ENCODE measurements around the gene PFKM. TPM values are rescaled to one million over a fixed set of nuclear protein-coding genes. Genes with fewer than 3 reads are reported as not detected.

PFKM gene
- total RNA-seq, 1 donor from 2014 or later = 41.8 TPM

GRCh38 chr12:48169011-48169410 lies 49.8 kb downstream of the PFKM start:
- Histone ChIP-seq H3K27me3 (peaks cover 6% of the 10 kb centered on the region), H3K4me1 (no peaks in the 10 kb centered on the region), H3K9me3 (no peaks in the 10 kb centered on the region), H3K36me3 (no peaks in the 10 kb centered on the region), H3K4me3 (no peak overlapping the region), H3K27ac (no peak overlapping the region)
- TF ChIP-seq CTCF (IDR thresholded peaks at IDR 0.05) = no peak
- intact Hi-C loops (cut with DNase I) = no loop called here
- ATAC-seq = no peak
- no peak for DNase-seq

- DNase-seq = no peak
- ATAC-seq = no peak
- intact Hi-C loops (cut with DNase I) = no loop called here
- no peak for TF ChIP-seq CTCF (IDR thresholded peaks at IDR 0.05)
- Histone ChIP-seq H3K27ac (no peak overlapping the region), H3K4me3 (no peak overlapping the region), H3K36me3 (no peaks in the 10 kb centered on the region), H3K9me3 (no peaks in the 10 kb centered on the region), H3K4me1 (no peaks in the 10 kb centered on the region), H3K27me3 (peaks cover 22% of the 10 kb centered on the region)
Observed at GRCh38 chr12:48175613-48176416, 56.7 kb downstream of the PFKM start.

GRCh38 chr12:48176417-48176751 lies 57.2 kb downstream of the PFKM start:
- Histone ChIP-seq H3K27ac (no peak overlapping the region), H3K36me3 (no peaks in the 10 kb centered on the region), H3K4me3 (no peak overlapping the region), H3K27me3 (peaks cover 27% of the 10 kb centered on the region), H3K4me1 (no peaks in the 10 kb centered on the region), H3K9me3 (no peaks in the 10 kb centered on the region)
- TF ChIP-seq CTCF (IDR thresholded peaks at IDR 0.05) = no peak
- DNase-seq = no peak
- intact Hi-C loops (cut with DNase I) = no loop called here
- ATAC-seq = no peak

- H3K27me3 ChIP-seq = peaks cover 43% of the 10 kb centered on the region
Observed at GRCh38 chr12:48177982-48178381, 58.8 kb downstream of the PFKM start.

GRCh38 chr12:48179466-48179865 lies 60.3 kb downstream of the PFKM start:
- no peaks in the 10 kb centered on the region for H3K36me3 ChIP-seq
- H3K27ac ChIP-seq = no peak overlapping the region
- H3K4me3 ChIP-seq = no peak overlapping the region
- ATAC-seq (no peak), DNase-seq (no peak)
- H3K4me1 ChIP-seq = peaks cover 8% of the 10 kb centered on the region
- intact Hi-C loops (cut with DNase I) = no loop called here
- H3K27me3 ChIP-seq = peaks cover 52% of the 10 kb centered on the region
- TF ChIP-seq CTCF (IDR thresholded peaks at IDR 0.05) = no peak
- no peaks in the 10 kb centered on the region for H3K9me3 ChIP-seq

More at GRCh38 chr12:48177982-48178381, 58.8 kb downstream of the PFKM start:
- intact Hi-C loops (cut with DNase I) = no loop called here
- DNase-seq = no peak
- Histone ChIP-seq H3K36me3 (no peaks in the 10 kb centered on the region), H3K27ac (no peak overlapping the region), H3K4me1 (peaks cover 7% of the 10 kb centered on the region), H3K4me3 (no peak overlapping the region), H3K9me3 (no peaks in the 10 kb centered on the region)
- no peak for TF ChIP-seq CTCF (IDR thresholded peaks at IDR 0.05)
- ATAC-seq = no peak

Data from upper lobe of right lung (tissue), 1 donor.